ENCODE measurements around the gene SLC10A1. TPM values are rescaled to one million over a fixed set of nuclear protein-coding genes. Genes with fewer than 3 reads are reported as not detected.
A peak's percentile ranks its signal among the peaks of the same experiment; 100 is the strongest.

The SLC10A1 gene
- total RNA-seq, 4 donors from 2014 or later, result not detected

DNA sequence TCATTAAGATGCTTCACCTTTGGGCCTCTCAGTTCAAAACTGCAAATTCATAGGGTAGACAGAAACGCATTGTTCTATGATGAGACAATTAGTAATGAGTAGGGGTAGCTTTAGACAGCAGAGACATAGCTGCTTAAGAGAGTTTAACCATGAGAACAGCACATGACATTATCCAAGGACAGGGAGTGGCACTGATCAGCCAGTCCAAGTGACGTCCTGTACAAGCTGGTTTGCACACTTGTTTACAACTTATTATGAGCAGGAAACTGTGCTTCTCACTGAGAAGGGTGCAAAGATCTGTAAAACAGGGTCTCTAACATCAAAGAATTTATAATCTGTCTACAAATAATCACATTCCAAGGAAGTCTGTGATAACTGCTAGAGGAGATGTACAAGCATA is 41.3 kb downstream of the SLC10A1 start:
- Histone ChIP-seq H3K36me3 (no peaks in the 10 kb centered on the region), H3K27ac (peak overlapping the region in 1 of 4 donors; percentile 47), H3K4me3 (no peak overlapping the region), H3K27me3 (no peaks in the 10 kb centered on the region), H3K4me1 (no peaks in the 10 kb centered on the region), H3K9me3 (no peaks in the 10 kb centered on the region)
- DNase-seq (ENCODE audit: low spot score in 2 of 2), result no peak
- TF ChIP-seq CTCF (IDR thresholded peaks at IDR 0.05) (no peak), POLR2A (IDR thresholded peaks at IDR 0.05) (no peak), EP300 (IDR thresholded peaks at IDR 0.05) (no peak)
- WGBS, 2 donors, result 44 to 63% methylated on average over 2 of the region's 2 CpGs

- Histone ChIP-seq H3K36me3 (no peaks in the 10 kb centered on the region), H3K4me1 (no peaks in the 10 kb centered on the region), H3K4me3 (no peak overlapping the region), H3K9me3 (no peaks in the 10 kb centered on the region), H3K27me3 (no peaks in the 10 kb centered on the region), H3K27ac (peak overlapping the region in 1 of 4 donors; percentile 47)
- no peak for DNase-seq (ENCODE audit: low spot score in 2 of 2)
- no peak for TF ChIP-seq CTCF (IDR thresholded peaks at IDR 0.05)
- TF ChIP-seq POLR2A (IDR thresholded peaks at IDR 0.05), result no peak
- no peak for TF ChIP-seq EP300 (IDR thresholded peaks at IDR 0.05)
Measured at GRCh38 chr14:69755296-69755695, 41.7 kb downstream of the SLC10A1 start.

DNA sequence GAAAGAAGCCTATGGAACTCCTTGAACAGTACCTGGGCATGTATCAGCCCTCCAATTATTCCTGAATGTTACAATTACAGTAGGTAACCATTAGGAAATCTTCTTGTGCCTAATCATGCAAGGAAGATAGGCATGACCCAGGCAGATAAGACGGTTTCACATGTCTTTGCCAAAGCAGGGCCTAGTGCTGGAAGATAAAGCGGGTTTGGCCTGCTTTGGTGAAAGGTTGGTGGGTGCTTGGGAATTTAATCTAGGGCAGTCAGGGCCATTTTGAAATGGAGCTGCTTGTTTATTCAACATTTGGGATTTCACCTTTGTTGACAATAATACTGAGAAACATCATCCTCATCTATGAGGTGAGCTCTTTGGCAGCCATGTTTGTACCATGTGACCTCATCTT is 42.6 kb downstream of the SLC10A1 start:
- Histone ChIP-seq H3K36me3 (no peaks in the 10 kb centered on the region), H3K27ac (no peak overlapping the region), H3K9me3 (no peaks in the 10 kb centered on the region), H3K4me1 (no peaks in the 10 kb centered on the region), H3K4me3 (no peak overlapping the region), H3K27me3 (no peaks in the 10 kb centered on the region)
- TF ChIP-seq POLR2A (IDR thresholded peaks at IDR 0.05) (no peak), EP300 (IDR thresholded peaks at IDR 0.05) (no peak), CTCF (IDR thresholded peaks at IDR 0.05) (no peak)
- DNase-seq (ENCODE audit: low spot score in 2 of 2), result no peak
- WGBS, 2 donors, result 95 to 96% methylated on average over 2 of the region's 2 CpGs

GRCh38 chr14:69753860-69754259 is 43.2 kb downstream of the SLC10A1 start:
- TF ChIP-seq EP300 (IDR thresholded peaks at IDR 0.05), result no peak
- no peak for TF ChIP-seq POLR2A (IDR thresholded peaks at IDR 0.05)
- TF ChIP-seq CTCF (IDR thresholded peaks at IDR 0.05), result no peak
- 62 to 94% methylated on average over 1 of the region's 1 CpG for WGBS, 2 donors
- Histone ChIP-seq H3K36me3 (no peaks in the 10 kb centered on the region), H3K4me3 (no peak overlapping the region), H3K9me3 (no peaks in the 10 kb centered on the region), H3K27ac (no peak overlapping the region), H3K27me3 (no peaks in the 10 kb centered on the region), H3K4me1 (no peaks in the 10 kb centered on the region)
- DNase-seq (ENCODE audit: low spot score in 2 of 2), result no peak

- TF ChIP-seq CTCF (IDR thresholded peaks at IDR 0.05) (no peak), EP300 (IDR thresholded peaks at IDR 0.05) (no peak), POLR2A (IDR thresholded peaks at IDR 0.05) (no peak)
- Histone ChIP-seq H3K27me3 (no peaks in the 10 kb centered on the region), H3K4me1 (no peaks in the 10 kb centered on the region), H3K36me3 (no peaks in the 10 kb centered on the region), H3K9me3 (no peaks in the 10 kb centered on the region), H3K4me3 (no peak overlapping the region), H3K27ac (no peak overlapping the region)
- DNase-seq (ENCODE audit: low spot score in 2 of 2), result no peak
- 48 to 52% methylated on average over 1 of the region's 1 CpG for WGBS, 2 donors
Measured at GRCh38 chr14:69752773-69753172, 44.3 kb downstream of the SLC10A1 start.
